HEK293 (cell line): ENCODE data around the gene KRT79.

ENCODE experiments used
- CTCF ChIA-PET: fragments of 350-600 bp; formaldehyde crosslinking; extraction: SDS; loops from one replicate; lab custom pipeline; 2021; ENCODE audit warnings: antibody characterized with exemption; lab: Yijun Ruan, JAX
- POLR2A ChIA-PET: fragments of 300-600 bp; formaldehyde crosslinking; extraction: SDS; loops from one replicate; lab custom pipeline; 2020; ENCODE audit warnings: antibody characterized with exemption, inconsistent platforms; lab: Yijun Ruan, JAX
- H3K27ac ChIP-seq: fragments of 200-500 bp; sonication (Bioruptor generic); 2 replicates; pipeline ENCODE4 v1.5.1; 2014; ENCODE audit warnings: low read depth, low read length, control low read depth, inconsistent platforms; ENCODE audit errors: extremely low read depth
- H3K36me3 ChIP-seq, 2 experiments: fragments of 200-500 bp in 1 of 2; sonication (Bioruptor generic) in 1 of 2; 1 replicate in 1 of 2; 2 replicates in 1 of 2; pipeline ENCODE4 v1.5.1; 2014 to 2017; ENCODE audit warnings: inconsistent platforms in 2 of 2, low read length in 2 of 2; ENCODE audit not compliant: control insufficient read depth in 2 of 2, insufficient read depth in 1 of 2
- H3K4me1 ChIP-seq: fragments of 200-500 bp; sonication (Bioruptor generic); 2 replicates; pipeline ENCODE4 v1.5.1; 2014; ENCODE audit warnings: mild to moderate bottlenecking, low read length, inconsistent platforms; ENCODE audit not compliant: control insufficient read depth, insufficient read depth
- H3K4me3 ChIP-seq: 2 replicates; pipeline ENCODE4 v1.5.1; 2011; ENCODE audit warnings: low read depth, mild to moderate bottlenecking, control low read depth, low read length, moderate library complexity
- H3K9me3 ChIP-seq: fragments of 200-500 bp; sonication (Bioruptor generic); 2 replicates; pipeline ENCODE4 v1.5.1; 2014; ENCODE audit warnings: low read depth, low read length, inconsistent platforms; ENCODE audit not compliant: control insufficient read depth, insufficient read depth
- GLIS1 ChIP-seq: fragments of 450-650 bp; formaldehyde crosslinking; IDR thresholded peaks from 2 replicates; pipeline ENCODE4 v1.5.1; 2016; ENCODE audit warnings: missing biosample characterization, missing genetic modification characterization
- GLIS2 ChIP-seq: fragments of 450-650 bp; formaldehyde crosslinking; IDR thresholded peaks from 2 replicates; pipeline ENCODE4 v1.5.1; 2016; ENCODE audit warnings: missing biosample characterization, missing genetic modification characterization
- YY2 ChIP-seq: fragments of 450-650 bp; formaldehyde crosslinking; IDR thresholded peaks from 2 replicates; pipeline ENCODE4 v1.5.1; 2016; ENCODE audit warnings: missing biosample characterization, missing genetic modification characterization
- ZNF10 ChIP-seq: fragments of 450-650 bp; formaldehyde crosslinking; IDR thresholded peaks from 2 replicates; pipeline ENCODE4 v1.5.1; 2017; ENCODE audit warnings: missing biosample characterization, missing genetic modification characterization
- ZNF148 ChIP-seq: fragments of 450-650 bp; formaldehyde crosslinking; IDR thresholded peaks from 2 replicates; pipeline ENCODE4 v1.5.0; 2017; ENCODE audit warnings: missing biosample characterization, missing genetic modification characterization, borderline replicate concordance
- ZNF292 ChIP-seq: fragments of 450-650 bp; formaldehyde crosslinking; IDR thresholded peaks from 2 replicates; pipeline ENCODE4 v1.5.1; 2016; ENCODE audit warnings: low read depth, missing biosample characterization, missing genetic modification characterization, borderline replicate concordance
- ZNF324 ChIP-seq: fragments of 450-650 bp; formaldehyde crosslinking; IDR thresholded peaks from 2 replicates; pipeline ENCODE4 v1.5.1; 2016; ENCODE audit warnings: missing biosample characterization, missing genetic modification characterization
- ZNF335 ChIP-seq: fragments of 450-650 bp; formaldehyde crosslinking; conservative IDR thresholded peaks from 2 replicates; pipeline ENCODE4 v1.5.1; 2016; ENCODE audit warnings: missing biosample characterization, missing genetic modification characterization
- ZNF341 ChIP-seq: fragments of 450-650 bp; formaldehyde crosslinking; IDR thresholded peaks from 2 replicates; pipeline ENCODE4; 2016; ENCODE audit warnings: low read depth, missing biosample characterization, missing genetic modification characterization
- ZNF473 ChIP-seq: fragments of 450-650 bp; formaldehyde crosslinking; IDR thresholded peaks from 2 replicates; pipeline ENCODE4 v1.5.1; 2017; ENCODE audit warnings: missing biosample characterization, missing genetic modification characterization
- ZNF529 ChIP-seq: fragments of 450-650 bp; formaldehyde crosslinking; IDR thresholded peaks from 2 replicates; pipeline ENCODE4 v1.5.1; 2017; ENCODE audit warnings: missing genetic modification characterization, missing biosample characterization; ENCODE audit not compliant: insufficient replicate concordance
- ZNF530 ChIP-seq: fragments of 450-650 bp; formaldehyde crosslinking; IDR thresholded peaks from 2 replicates; pipeline ENCODE4 v1.5.1; 2016; ENCODE audit warnings: low read depth, missing biosample characterization, missing genetic modification characterization
- ZNF624 ChIP-seq: fragments of 450-650 bp; formaldehyde crosslinking; IDR thresholded peaks from 2 replicates; pipeline ENCODE4 v1.5.1; 2017; ENCODE audit warnings: missing biosample characterization, missing genetic modification characterization
- ZNF664 ChIP-seq: fragments of 450-650 bp; formaldehyde crosslinking; IDR thresholded peaks from 2 replicates; pipeline ENCODE4 v1.5.1; 2016; ENCODE audit warnings: missing biosample characterization, missing genetic modification characterization
- ZNF837 ChIP-seq: fragments of 450-650 bp; formaldehyde crosslinking; IDR thresholded peaks from 2 replicates; pipeline ENCODE4 v1.5.1; 2016; ENCODE audit warnings: missing biosample characterization, missing genetic modification characterization
- TF ChIP-seq, protein P1 (sequence below): fragments of 450-650 bp; formaldehyde crosslinking; IDR thresholded peaks from 2 replicates; pipeline ENCODE4 v1.5.1; 2016; ENCODE audit warnings: missing biosample characterization, missing genetic modification characterization, borderline replicate concordance
- TF ChIP-seq, protein P2 (sequence below): fragments of 450-650 bp; formaldehyde crosslinking; IDR thresholded peaks from 2 replicates; pipeline ENCODE4 v1.5.1; 2016; ENCODE audit warnings: missing biosample characterization, missing genetic modification characterization

Gene KRT79

DNA sequence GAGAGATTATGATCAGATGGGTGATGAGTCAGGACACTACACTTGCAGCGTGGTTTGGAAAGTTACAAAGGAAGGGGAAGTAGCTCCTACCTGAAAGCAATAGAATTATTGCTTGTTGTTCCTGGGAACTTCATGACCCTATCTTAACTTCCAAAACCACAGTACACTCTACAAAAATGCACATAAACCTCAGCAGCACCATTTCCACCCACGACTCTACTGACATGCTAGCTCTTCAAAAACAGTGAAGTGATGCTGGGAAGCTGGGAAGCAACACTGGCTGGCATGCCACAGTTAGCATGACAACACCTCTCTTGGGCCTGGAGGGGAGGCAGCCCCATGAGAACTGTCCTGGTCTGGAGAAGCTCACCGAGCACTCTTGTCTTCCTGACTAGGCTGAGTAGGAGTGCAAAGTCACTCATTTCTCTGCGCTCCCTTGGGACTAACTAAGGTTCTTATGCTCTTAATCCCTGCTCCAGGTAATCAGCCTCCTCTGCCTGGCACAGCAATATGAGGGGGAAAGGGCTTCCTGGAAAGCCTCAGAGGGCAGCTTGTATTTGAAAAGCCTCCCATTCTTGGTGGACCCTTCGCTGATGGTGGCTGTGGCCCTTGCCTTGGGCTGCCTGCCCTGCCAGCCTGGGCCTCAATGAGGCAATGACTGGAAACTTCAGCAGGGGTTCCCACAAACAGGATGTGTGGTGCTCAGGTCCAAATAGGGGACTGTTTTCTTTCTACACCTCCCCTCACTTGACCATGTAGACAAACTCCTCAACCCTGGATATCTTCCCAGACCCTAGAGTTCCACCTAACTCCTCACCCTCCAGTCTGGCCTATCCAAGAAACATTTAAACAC, 39.4 kb downstream of the KRT79 start (continued):
- no peak for TF ChIP-seq ZNF292 (tag by site-specific recombination)
- TF ChIP-seq YY2 (tag by site-specific recombination), result no peak

DNA sequence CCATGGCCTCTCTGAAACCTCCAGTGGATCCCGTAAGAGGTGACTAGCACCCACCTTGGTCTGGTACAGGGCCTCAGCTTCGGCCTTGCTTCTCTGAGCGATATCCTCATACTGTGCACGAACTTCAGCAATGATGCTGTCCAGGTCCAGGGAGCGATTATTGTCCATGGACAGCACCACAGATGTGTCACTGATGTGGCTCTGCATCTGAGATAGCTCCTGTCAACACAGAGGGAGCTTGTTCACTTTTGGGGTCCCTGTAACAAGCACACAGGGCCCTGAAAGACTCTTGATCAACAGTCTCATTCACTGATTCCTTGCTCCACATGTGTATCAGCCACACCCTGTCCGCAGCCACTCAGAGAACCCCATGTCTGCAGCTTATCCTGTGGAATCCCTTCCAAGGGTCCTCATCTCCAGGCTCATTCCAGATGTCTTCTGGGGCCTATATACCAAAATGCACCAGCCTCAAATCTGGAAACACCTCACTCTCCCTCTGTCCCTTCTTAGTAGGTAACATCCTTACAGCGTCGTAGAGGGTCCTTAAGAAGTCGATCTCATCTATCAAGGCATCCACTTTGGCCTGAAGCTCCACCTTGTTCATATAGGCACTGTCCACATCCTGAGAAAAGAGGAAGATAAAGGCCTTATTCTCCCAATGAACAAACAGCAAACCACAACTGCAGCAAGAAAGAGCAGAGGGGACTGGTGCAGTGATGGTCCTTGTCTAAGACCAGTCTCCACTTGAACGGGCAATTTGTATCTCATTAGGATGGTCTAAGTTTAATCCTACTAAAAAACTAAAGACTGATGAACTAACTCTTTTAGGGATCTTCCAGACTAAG, 41.7 kb downstream of the KRT79 start:
- TF ChIP-seq ZNF473 (no peak), ZNF837 (no peak), ZNF10 (tag by site-specific recombination) (no peak), ZNF530 (tag by site-specific recombination) (no peak), ZNF664 (tag by site-specific recombination) (no peak)
- TF ChIP-seq, protein P1, sequence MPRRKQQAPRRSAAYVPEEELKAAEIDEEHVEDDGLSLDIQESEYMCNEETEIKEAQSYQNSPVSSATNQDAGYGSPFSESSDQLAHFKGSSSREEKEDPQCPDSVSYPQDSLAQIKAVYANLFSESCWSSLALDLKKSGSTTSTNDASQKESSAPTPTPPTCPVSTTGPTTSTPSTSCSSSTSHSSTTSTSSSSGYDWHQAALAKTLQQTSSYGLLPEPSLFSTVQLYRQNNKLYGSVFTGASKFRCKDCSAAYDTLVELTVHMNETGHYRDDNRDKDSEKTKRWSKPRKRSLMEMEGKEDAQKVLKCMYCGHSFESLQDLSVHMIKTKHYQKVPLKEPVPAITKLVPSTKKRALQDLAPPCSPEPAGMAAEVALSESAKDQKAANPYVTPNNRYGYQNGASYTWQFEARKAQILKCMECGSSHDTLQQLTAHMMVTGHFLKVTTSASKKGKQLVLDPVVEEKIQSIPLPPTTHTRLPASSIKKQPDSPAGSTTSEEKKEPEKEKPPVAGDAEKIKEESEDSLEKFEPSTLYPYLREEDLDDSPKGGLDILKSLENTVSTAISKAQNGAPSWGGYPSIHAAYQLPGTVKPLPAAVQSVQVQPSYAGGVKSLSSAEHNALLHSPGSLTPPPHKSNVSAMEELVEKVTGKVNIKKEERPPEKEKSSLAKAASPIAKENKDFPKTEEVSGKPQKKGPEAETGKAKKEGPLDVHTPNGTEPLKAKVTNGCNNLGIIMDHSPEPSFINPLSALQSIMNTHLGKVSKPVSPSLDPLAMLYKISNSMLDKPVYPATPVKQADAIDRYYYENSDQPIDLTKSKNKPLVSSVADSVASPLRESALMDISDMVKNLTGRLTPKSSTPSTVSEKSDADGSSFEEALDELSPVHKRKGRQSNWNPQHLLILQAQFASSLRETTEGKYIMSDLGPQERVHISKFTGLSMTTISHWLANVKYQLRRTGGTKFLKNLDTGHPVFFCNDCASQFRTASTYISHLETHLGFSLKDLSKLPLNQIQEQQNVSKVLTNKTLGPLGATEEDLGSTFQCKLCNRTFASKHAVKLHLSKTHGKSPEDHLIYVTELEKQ (tag by site-specific recombination), result no peak
- no peaks in the 10 kb centered on the region; the same call in 1 of the 2 replicates for H3K4me1 ChIP-seq
- ChIA-PET CTCF (interaction anchor here (0.9 kb wide), 1 partner anchor 92 kb away, joined by 4 read pairs; no protein-coding TSS in a partner anchor), POLR2A (no interaction called here)
- no peaks in the 10 kb centered on the region for H3K36me3 ChIP-seq
- H3K9me3 ChIP-seq, result no peaks in the 10 kb centered on the region
- H3K27ac ChIP-seq, result no peak overlapping the region
- no peak overlapping the region for H3K4me3 ChIP-seq

DNA sequence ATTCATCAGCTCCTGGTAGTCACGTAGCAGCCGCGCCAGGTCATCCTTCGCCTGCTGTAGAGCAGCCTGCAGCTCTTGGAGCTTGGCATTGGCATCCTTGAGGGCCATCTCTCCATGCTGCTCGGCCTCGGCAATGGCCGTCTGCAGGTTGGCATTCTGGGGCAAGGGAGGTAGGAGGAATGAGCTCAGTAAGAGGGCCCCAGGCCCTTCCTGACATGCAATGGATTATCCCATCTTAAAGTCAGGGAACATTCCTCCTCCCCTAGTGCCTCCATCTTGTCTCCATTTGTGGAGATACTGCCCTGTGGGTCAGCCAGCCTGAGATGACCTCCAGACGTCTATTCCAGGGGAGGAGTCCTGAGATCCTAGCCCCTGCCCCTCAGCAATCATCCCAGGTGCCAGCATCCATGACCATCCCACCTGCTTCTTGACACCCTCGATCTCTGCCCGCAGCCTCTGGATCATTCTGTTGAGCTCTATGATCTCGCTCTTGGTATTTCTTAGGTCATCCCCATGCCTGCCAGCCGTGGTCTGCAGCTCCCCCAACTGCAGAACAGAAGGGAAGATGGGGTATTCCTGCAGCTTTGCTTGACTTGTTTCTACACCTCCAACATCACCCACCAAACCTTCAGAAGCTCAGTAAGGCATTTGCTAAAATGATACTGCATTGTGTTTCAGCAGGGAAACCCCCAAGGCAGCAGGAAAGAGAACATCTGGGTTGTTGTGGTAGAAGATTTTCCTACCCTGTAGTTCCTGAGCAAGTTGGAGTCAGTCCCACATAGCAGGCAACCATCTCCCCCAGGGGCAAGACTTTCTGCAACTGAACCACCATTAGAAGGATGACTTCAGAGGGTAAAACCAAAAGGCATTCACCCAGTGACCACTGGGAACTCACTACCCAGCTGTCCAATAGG, 42.6 kb downstream of the KRT79 start:
- Histone ChIP-seq H3K36me3 (no peaks in the 10 kb centered on the region), H3K4me1 (no peaks in the 10 kb centered on the region; the same call in 1 of the 2 replicates), H3K27ac (no peak overlapping the region), H3K4me3 (no peak overlapping the region), H3K9me3 (no peaks in the 10 kb centered on the region)
- ChIA-PET CTCF (interaction anchor here (0.5 to 0.9 kb wide), 4 partner anchors 88 to 664 kb away, joined by 3 to 4 read pairs (median 4); partner anchors contain the start of gene KRT77), POLR2A (no interaction called here)
- TF ChIP-seq ZNF148 (tag by site-specific recombination) (no peak), ZNF324 (tag by site-specific recombination) (no peak), GLIS1 (tag by site-specific recombination) (no peak), ZNF529 (tag by site-specific recombination) (no peak), ZNF335 (no peak), ZNF341 (tag by site-specific recombination) (no peak), ZNF624 (tag by site-specific recombination) (no peak), GLIS2 (no peak)
- TF ChIP-seq, protein P2, sequence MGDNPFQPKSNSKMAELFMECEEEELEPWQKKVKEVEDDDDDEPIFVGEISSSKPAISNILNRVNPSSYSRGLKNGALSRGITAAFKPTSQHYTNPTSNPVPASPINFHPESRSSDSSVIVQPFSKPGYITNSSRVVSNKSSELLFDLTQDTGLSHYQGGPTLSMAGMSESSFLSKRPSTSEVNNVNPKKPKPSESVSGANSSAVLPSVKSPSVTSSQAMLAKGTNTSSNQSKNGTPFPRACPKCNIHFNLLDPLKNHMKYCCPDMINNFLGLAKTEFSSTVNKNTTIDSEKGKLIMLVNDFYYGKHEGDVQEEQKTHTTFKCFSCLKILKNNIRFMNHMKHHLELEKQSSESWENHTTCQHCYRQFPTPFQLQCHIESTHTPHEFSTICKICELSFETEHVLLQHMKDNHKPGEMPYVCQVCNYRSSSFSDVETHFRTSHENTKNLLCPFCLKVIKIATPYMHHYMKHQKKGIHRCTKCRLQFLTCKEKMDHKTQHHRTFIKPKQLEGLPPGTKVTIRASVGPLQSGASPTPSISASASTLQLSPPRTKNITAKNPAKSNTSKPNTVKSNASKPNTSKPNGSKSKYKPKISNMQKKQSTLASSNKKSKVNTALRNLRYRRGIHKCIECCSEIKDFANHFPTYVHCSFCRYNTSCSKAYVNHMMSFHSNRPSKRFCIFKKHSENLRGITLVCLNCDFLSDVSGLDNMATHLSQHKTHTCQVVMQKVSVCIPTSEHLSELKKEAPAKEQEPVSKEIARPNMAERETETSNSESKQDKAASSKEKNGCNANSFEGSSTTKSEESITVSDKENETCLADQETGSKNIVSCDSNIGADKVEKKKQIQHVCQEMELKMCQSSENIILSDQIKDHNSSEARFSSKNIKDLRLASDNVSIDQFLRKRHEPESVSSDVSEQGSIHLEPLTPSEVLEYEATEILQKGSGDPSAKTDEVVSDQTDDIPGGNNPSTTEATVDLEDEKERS (tag by site-specific recombination), result no peak
